HCEC 1CT (cell line): ENCODE measurements around the gene USP38.
"Not testable (repeated sequence)": the region's sequence is repeated elsewhere in the genome, so short reads cannot be mapped to it uniquely, and the experiment has no call there.

Experiments used
- DNase-seq: peaks from one replicate; pipeline ENCODE4 v3.0.0-alpha.2; 2017

The USP38 gene, protein sequence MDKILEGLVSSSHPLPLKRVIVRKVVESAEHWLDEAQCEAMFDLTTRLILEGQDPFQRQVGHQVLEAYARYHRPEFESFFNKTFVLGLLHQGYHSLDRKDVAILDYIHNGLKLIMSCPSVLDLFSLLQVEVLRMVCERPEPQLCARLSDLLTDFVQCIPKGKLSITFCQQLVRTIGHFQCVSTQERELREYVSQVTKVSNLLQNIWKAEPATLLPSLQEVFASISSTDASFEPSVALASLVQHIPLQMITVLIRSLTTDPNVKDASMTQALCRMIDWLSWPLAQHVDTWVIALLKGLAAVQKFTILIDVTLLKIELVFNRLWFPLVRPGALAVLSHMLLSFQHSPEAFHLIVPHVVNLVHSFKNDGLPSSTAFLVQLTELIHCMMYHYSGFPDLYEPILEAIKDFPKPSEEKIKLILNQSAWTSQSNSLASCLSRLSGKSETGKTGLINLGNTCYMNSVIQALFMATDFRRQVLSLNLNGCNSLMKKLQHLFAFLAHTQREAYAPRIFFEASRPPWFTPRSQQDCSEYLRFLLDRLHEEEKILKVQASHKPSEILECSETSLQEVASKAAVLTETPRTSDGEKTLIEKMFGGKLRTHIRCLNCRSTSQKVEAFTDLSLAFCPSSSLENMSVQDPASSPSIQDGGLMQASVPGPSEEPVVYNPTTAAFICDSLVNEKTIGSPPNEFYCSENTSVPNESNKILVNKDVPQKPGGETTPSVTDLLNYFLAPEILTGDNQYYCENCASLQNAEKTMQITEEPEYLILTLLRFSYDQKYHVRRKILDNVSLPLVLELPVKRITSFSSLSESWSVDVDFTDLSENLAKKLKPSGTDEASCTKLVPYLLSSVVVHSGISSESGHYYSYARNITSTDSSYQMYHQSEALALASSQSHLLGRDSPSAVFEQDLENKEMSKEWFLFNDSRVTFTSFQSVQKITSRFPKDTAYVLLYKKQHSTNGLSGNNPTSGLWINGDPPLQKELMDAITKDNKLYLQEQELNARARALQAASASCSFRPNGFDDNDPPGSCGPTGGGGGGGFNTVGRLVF

DNA sequence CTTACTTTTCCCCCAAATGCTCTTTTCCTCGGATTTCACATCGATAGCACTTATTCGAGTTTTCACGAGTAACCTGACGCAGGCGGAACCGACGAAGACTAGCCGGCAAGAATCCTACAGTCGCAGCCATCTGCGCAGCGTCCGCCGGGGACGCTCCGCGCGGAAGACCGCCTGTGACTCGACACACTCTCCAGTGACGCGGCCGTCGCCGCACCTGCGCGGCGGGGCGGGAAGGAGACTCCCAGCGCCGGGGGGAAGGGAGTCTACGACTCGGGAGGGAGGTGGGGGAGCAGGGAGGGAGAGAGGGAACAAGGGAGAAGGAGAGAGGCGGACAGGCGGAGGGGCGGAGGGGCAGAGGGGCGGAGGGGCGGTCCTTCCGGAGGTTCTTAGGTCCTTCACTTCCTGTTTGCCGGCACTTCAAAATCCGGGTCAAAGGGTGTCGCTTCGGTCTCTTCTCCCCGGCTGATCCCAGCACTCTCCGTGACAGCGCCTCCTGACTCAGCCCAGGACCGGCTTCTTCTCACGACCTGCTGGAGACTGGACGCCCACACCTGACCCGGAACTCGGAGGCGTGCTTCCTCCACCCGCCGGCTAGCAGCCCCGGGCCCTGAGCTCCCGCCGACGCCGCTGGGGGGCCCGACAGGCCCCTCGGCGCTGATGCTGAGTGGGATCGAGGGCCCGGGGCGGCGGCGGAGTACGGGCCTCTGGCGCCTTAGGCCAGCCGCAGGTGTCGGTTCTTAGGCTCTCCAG lies at the start of gene USP38:
TSS of gene USP38 (plus strand) at position 415 of the 750 bp plus-strand sequence. CDS start 534 bp downstream, outside the sequence.
- peak; percentile 85 for DNase-seq

DNA sequence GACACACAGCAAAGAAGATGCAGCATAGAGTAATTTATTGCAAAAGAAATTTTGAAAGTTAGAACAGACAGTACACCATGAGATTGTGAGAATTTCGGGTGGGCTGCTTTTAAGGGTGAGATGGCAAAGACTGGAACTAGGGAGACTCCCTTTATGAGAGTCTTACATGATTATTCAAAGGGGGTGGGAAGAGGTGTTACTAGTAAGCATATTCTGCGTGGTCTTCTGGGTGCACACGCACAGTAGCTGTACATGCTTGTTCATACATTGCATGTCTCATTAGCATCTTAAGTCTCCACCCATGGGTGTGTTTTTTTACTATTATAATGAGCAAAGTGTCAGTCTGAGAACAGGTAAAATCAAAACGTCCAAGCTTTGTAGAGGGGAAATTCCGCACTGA lies 49.4 kb upstream of the USP38 start:
- no peak for DNase-seq

DNA sequence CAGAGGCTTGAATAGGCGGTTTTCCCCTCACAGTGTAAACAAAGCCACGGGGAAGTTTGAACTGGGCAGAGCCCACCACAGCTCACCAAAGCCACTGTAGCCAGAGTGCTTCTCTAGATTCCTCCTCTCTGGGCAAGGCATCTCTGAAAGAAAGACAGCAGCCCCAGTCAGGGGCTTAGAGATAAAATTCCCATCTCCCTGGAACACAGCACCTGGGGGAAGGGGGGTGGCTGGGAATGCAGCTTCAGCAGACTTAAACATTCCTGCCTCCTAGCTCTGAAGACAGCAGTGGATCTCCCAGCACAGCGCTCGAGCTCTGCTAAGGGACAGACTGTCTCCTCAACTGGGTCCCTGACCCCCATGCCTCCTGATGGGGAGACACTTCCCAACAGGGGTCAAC lies 44.0 kb upstream of the USP38 start:
- DNase-seq: no peak

DNA sequence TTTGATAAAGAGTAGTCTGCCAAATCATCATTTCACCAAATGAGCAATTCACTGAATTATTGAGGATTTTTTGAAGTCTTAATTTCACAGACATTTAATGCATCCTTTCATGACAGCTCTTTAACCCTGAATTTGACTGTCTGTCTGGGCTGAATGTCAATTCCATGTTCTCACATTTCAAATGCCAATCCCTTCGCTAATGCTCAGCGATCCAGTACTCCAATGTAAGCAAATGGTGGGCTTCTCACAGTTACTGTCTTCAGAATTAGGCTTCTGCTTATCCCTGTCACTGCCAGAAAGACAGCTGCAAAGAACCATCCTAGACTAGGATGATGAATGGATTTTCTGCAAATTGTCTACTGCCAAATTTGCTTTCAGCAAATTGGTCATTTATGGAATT lies 36.2 kb upstream of the USP38 start:
- no peak for DNase-seq

DNA sequence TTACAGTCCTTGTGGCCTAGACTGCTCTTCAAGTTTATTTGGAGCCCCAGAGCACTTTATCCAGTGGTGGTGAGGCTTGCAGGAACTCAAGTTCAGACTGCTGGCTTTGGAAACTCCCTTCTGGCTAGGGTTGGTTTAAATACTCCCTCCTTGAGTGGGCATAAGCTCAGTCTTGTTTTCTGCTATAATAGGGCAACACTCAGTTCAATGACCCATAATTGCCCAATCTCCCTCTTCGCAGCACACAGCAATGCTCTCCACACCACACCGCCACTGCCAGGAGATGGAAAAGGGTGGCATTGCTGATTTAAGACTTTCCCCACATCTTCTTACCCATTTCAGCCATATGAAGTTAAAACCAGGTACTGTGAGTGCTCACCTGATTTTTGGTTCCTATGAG lies 27.9 kb upstream of the USP38 start:
- no peak for DNase-seq

DNA sequence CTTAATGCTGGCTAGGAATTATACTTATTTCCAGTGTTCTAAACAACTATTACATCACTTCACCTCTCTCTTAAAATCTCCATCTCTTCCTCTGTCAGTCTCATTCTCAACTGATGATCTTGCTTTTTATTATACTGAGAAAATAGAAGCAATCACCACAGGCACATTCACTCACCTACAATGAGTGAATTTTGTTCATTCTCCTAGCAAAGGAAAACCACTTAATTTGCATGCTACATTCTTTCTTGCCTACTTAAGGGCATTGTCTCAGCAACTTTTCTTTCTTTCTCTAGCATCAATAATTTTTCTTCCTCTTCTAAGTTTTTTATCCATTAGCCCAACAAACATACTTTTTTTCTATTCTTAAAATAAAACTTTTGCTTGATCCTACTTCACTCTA lies 21.1 kb upstream of the USP38 start:
- DNase-seq: no peak

DNA sequence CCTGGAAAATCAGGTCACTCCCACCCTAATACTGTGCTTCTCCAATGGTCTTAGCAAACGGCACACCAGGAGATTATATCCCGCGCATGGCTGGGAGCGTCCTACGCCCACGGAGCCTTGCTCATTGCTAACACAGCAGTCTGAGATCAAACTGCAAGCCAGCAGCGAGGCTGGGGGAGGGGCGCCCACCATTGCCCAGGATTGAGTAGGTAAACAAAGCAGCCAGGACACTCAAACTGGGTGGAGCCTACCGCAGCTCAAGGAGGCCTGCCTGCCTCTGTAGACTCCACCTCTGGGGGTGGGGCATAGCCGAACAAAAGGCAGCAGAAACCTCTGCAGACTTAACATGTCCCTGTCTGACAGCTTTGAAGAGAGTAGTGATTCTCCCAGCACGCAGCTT lies 18.0 kb upstream of the USP38 start:
- not testable (repeated sequence) for DNase-seq

DNA sequence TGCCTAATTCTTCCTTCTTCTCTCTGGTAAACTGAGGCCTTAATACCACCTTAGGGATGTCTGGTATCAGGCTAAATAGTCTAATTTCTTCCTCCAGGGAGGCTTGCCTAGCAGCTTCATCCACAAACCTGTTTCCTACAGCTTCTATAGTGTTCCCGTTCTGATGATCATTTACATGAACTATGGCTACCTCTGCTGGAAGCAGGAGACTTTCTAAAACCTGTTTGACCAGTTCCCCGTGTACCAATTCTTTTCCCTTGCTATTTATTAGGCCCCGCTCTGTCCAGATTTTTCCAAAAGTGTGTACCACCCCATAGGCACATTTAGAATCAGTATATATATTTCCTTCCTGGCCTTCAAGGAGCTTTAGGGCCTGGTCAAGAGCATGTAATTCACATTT lies 5.8 kb upstream of the USP38 start:
- DNase-seq: no peak

DNA sequence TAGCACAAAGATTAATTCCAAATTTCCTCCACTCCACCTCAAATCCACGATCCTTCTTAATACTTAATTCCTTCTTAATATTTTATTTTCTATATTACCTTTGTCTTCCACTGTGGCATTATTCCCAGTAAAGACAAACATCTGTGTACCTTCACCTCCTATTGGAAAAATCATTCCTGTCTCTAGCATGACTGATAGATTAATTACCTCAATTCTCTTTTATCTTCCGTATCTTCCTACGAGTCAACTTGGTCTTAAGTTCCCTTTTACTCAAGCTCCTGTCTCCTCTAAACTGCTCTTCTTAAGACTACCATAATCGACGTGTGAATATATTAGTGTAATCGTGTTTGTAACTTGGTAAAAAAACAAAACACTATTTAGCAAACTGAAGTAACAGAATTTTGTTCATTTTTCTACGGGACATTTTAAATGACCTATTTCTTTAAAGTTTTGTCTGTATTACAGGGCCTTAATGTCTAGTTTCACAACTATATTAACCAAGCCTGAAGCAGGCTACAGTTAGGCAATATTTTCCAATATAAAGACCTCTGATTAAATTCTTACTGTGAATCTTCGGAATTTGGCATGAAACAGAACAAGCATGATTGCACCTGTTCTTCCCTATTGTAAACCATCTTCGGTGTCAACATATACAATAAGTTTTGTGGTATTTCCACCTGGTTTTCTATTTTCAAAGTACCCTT lies 1.1 kb upstream of the USP38 start:
- DNase-seq: no peak

DNA sequence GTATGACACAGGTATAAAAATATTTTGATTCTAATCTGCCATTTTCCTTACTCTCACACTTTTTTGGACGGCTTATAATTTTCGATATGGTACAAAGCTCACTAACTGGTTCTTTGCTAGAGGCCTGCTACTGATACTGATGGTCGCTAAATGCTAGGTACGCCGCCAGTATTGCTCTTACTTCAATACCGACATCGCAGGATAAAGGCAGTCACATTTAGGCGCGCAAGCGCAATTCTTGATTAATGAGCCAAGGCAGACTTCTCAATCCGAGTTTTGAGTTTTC lies 557 bp upstream of the USP38 start:
- DNase-seq: no peak

DNA sequence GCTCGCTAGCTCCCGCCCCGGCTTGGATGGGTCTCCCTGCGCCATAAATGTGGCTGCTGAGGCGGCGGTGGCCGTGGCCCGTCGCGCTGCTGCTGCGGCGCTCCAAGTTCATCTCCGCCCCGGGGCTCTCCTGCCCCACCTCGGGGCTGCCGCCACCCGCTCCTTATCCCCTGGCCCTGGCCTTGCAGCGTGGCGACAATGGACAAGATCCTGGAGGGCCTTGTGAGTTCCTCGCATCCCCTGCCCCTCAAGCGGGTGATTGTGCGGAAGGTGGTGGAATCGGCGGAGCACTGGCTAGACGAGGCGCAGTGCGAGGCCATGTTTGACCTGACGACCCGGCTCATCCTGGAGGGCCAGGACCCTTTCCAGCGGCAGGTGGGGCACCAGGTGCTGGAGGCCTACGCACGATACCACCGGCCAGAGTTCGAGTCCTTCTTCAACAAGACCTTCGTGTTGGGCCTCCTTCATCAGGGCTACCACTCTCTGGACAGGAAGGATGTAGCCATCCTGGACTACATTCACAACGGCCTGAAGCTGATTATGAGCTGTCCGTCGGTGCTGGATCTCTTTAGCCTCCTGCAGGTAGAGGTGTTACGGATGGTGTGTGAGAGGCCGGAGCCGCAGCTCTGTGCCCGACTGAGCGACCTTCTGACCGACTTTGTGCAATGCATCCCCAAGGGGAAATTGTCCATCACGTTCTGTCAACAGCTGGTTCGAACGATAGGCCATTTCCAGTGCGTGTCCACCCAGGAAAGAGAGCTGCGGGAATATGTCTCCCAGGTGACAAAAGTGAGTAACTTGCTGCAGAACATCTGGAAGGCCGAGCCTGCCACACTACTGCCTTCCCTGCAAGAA lies 763 bp downstream of the USP38 start:
- peak; percentile 3 for DNase-seq

DNA sequence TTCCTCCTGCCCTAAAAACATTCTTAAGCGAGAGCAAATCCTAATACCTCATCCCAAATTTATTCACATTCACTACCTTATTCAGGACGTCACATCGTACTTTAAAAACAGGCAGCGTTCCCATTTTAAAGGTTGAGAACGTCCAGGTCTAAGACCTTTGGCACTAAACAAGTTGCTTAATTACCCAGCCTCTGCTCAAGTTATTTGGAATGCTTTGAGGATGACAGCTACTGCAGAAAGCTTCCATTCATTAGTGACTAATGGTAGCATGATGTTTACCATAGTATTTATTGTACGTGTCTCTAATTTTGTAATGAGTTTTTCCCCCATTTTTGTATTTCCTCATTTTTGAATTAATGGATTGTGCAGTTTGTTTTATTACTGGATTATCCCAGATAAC lies 1.5 kb downstream of the USP38 start:
- peak; percentile 16 for DNase-seq

DNA sequence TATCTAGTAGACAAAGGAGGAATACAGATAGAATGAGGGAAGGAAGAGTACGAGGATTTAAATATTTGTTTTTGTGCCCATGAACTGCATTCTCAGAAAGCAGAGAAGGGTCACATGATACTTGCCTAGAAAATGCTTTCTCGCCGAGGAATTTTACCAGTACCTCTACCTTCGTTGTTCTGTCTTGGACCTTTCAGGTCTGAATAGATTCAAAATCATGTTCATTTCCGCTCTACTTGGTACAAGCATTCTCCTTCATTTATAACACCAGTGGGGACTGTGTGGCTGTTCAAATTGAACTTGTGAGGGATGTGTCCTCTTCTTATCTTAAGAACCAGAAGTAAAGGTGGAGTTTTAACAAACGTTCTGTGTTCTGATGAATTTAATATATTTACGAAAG lies 1.9 kb downstream of the USP38 start:
- DNase-seq: no peak

DNA sequence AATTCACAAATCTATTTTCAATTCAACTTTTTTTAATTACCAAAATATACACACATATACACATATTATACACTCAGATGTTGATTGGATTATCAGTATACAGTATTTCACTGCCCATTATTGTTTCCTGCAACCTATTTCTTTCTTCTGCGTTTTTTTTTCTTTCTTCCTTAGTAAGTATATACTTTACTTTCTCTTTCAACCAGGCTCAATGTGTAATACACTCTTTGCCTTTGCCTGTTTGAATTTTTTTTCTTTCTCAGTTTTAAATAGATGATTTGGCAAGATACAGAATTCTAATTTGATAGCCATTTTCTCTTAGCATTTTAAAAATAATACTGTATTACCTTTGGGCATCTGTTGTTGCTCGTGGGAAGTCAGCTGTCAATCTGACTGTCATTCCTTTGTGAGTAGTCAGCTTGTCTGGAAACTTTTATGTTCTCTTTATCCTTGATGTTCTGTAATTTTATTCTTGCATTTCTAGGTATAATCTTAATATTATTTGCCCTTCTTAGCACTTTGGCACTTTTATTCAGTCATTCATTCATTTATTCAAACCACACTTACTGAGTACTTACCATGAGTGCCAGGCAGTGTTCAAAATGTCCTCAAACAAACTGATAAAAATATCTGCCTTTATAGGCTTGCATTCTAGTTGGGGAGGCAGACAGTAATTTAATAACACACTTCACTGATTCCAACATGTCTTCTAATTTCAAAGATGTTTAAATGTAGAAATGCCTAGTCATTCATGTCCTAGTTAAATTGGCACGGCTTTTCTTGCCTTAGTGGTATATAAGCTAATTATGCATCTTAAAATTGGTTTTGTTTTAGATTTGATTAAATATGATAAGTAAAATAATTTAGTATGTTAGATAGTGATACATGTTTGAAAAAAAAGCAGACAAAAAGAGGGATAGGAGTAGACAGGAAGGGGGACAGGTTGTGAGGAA lies 3.7 kb downstream of the USP38 start:
- no peak for DNase-seq

DNA sequence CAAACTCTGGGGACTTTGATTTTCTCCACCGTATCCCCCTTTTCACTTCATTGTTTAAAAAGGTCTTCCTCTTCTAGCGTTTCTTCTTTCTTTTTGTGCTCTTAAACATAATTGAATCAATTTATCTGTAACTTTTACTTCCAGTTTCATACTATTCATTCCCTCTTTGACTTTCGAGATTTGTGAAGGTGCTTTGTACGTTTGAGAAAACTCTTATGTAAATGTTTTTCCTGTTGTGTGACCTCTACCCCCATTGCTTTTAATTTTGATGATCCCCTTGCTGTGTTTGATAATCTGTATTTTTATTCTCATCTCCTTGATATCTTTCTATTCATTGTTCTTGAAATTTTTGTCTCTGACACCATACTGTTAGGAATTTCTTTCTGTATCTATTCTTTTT lies 4.8 kb downstream of the USP38 start:
- DNase-seq: no peak

DNA sequence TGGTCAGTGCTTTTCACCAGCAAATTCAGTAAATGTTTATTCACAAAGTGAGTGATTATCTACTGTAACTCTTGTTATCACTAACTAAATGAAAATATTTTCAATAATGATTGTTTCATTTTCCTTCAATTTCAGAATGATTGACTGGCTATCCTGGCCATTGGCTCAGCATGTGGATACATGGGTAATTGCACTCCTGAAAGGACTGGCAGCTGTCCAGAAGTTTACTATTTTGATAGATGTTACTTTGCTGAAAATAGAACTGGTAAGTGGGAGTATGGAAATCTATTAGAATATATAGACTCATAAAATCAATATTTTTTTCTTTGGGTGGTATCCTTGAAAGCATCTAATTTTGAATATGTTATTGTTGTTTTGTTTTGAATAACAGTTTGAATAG lies 10.9 kb downstream of the USP38 start:
- DNase-seq: no peak

DNA sequence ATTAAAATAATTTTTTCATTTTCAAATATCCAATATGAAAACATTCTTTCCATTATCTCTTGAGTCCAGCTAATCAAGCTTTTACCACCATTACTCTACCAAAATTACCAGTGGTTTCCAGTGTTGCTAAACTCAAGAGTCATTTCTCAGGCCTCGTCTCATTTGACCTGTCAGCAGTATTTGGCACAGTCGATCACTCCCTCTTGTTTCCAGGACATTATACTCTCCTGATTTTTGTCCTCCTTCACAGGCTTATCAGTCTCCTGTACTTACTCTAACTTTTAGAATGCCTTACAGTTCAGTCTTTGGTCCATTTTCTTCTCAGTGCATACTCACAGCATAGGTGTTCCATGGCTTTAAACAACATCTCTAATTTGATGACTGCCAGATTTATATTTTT lies 11.6 kb downstream of the USP38 start:
- DNase-seq: no peak

DNA sequence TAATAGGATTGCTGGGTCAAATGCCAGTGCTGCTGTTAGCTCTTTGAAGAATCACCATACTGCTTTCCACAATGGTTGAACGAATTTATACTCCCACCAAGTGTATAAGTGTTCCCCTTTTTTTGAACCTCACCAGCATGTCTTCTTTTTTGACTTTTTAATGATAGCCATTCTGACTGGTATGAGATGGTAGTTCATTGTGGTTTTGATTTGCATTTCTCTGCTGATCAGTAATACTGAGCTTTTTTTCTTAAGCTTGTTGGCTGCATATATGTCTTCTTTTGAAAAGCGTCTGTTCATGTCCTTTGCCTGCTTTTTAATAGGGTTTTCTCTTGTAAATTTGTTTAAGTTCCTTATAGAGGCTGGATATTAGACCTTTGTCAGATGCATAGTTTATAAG lies 14.8 kb downstream of the USP38 start:
- DNase-seq: no peak

DNA sequence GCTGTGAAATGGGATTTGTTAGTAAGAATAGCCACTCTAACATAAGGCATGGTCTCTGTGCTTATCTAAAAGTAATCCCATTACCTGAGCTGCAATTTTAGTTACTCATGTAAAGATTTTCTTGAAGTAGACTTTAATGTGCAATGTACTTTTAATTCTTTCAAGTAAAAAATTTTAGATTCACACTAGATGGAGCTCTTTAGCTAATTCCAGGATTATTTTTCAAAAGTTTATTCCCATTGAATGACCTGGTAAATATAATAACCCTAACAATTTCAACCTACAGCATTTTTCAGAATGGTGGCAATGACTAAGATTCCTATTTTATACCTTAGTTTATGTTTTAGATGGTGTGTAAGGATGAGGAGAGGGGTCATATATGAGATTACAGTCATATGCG lies 18.1 kb downstream of the USP38 start:
- peak; percentile 2 for DNase-seq

DNA sequence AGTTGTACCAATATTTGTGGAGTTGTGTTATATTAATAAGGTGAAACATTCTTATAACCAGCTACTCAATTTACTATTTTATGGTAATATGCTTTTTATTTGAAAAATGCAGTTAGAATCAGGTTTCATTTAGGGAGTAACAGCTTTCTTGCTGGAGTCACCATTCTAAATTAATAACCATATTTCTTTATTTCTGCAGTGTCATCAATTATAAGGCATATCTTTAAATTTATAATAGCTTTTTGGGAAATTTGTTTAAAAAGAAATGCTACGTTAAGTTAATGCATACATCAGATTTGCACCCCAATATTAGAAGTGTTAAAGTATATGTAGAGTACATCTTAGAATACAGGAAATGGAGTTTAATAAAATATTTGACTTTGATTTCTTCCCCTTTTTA lies 18.9 kb downstream of the USP38 start:
- DNase-seq: no peak

DNA sequence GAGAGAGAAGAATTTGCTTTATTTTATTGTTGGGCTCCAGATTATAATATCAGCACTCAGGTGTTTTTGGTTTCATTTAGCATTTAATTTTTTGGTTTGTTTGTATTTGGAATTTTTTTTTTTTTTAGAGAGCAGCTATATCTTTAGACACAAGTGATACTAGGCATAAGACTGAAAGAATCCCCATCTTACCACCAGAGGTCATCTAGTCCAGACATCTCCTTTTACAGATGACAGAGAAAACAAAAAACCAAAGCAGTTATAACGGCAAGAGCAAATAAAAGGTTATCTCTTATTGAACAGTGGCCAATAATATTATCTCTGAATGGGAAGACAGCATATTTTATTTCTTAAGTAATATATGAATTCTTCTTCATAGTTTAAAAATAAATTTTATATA lies 22.8 kb downstream of the USP38 start:
- no peak for DNase-seq
